ENCODE data around the gene ZG16. TPM values are rescaled to one million over a fixed set of nuclear protein-coding genes. Genes with fewer than 3 reads are reported as not detected.

Gene ZG16
- polyA plus RNA-seq, 3 donors = not detected

GRCh38 chr16:29809850-29810698 is 32.0 kb downstream of the ZG16 start:
- intact Hi-C loops (cut with micrococcal nuclease) = loop anchor here (5.0 to 10.0 kb wide), 2 partner anchors 37 to 185 kb away; partner anchors contain the start of genes HIRIP3 (in 1 of the 2) and INO80E (in 1 of the 2)
- no peaks in the 10 kb centered on the region for H3K9me3 ChIP-seq (replicated peaks in 1 of 2; ENCODE audit: control insufficient read depth in 1 of 2, insufficient read depth in 1 of 2, low read length in 2 of 2)
- H3K4me1 Mint-ChIP-seq = peaks cover 57% of the 10 kb centered on the region
- peaks cover 27% of the 10 kb centered on the region for H3K79me2 ChIP-seq (ENCODE audit: insufficient read depth, low read length)
- TF ChIP-seq, protein P1, sequence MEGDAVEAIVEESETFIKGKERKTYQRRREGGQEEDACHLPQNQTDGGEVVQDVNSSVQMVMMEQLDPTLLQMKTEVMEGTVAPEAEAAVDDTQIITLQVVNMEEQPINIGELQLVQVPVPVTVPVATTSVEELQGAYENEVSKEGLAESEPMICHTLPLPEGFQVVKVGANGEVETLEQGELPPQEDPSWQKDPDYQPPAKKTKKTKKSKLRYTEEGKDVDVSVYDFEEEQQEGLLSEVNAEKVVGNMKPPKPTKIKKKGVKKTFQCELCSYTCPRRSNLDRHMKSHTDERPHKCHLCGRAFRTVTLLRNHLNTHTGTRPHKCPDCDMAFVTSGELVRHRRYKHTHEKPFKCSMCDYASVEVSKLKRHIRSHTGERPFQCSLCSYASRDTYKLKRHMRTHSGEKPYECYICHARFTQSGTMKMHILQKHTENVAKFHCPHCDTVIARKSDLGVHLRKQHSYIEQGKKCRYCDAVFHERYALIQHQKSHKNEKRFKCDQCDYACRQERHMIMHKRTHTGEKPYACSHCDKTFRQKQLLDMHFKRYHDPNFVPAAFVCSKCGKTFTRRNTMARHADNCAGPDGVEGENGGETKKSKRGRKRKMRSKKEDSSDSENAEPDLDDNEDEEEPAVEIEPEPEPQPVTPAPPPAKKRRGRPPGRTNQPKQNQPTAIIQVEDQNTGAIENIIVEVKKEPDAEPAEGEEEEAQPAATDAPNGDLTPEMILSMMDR (IDR thresholded peaks at IDR 0.05) = no peak
- H3K4me3 ChIP-seq (replicated peaks in 1 of 3; ENCODE audit: low read depth in 2 of 3, low read length in 3 of 3) = peak overlapping the region in 1 of 3 experiments; percentile 73
- peaks cover 13 to 23% of the 10 kb centered on the region in 2 donors for H3K36me3 ChIP-seq (replicated peaks in 1 of 2; ENCODE audit: control insufficient read depth in 1 of 2, insufficient read depth in 2 of 2, low read length in 2 of 2)
- H4K20me1 ChIP-seq (ENCODE audit: insufficient read depth, low read length) = peaks cover 36% of the 10 kb centered on the region
- H3K27ac Mint-ChIP-seq = peak overlapping the region in 6 of 7 donors; percentile 18 to 92 (median 74)
- peaks cover 0 to 8% (median 3%) of the 10 kb centered on the region in 7 donors for H3K9me3 Mint-ChIP-seq
- 69% methylated on average over 5 of the region's 23 CpGs for WGBS (ENCODE audit: insufficient coverage)
- H3K36me3 Mint-ChIP-seq = peaks cover 21 to 31% of the 10 kb centered on the region in 2 donors
- peaks cover 5 to 24% of the 10 kb centered on the region in 2 donors for H3K27me3 ChIP-seq (ENCODE audit: control insufficient read depth in 2 of 2, insufficient read depth in 2 of 2, low read length in 2 of 2)
- H3K4me2 ChIP-seq (replicated peaks; ENCODE audit: extremely low read depth, low read length, poor library complexity, severe bottlenecking) = peak overlapping the region; percentile 76
- H3K9ac ChIP-seq (ENCODE audit: insufficient read depth, low read length, poor library complexity, severe bottlenecking) = peak overlapping the region; percentile 50
- peak overlapping the region; percentile 29 to 59 for H3K27ac ChIP-seq (ENCODE audit: low read depth in 1 of 2, low read length in 2 of 2)
- H3K27me3 Mint-ChIP-seq (ENCODE audit: low read depth in 3 of 3) = peaks cover 22 to 34% (median 31%) of the 10 kb centered on the region in 3 donors
- peaks cover 56 to 66% of the 10 kb centered on the region in 2 donors for H3K4me1 ChIP-seq (ENCODE audit: control insufficient read depth in 1 of 2, insufficient read depth in 2 of 2, low read length in 2 of 2)
- no peak overlapping the region for H2AFZ ChIP-seq (ENCODE audit: insufficient read depth, low read depth, low read length, poor library complexity, severe bottlenecking)
- DNase-seq = no peak
- H3K4me3 Mint-ChIP-seq = no peak overlapping the region

- TF ChIP-seq, protein P1 (IDR thresholded peaks at IDR 0.05) = no peak
- no peak for DNase-seq
- intact Hi-C loops (cut with micrococcal nuclease) = loop anchor here in 1 of 2 donors (10.0 kb wide), 1 partner anchor 184 kb away; the partner anchor contains the start of genes HIRIP3 and INO80E
- H3K4me3 ChIP-seq (replicated peaks in 1 of 3; ENCODE audit: low read depth in 2 of 3, low read length in 3 of 3) = peak overlapping the region in 2 of 3 experiments; percentile 57 to 73
- H3K27me3 Mint-ChIP-seq (ENCODE audit: low read depth in 3 of 3) = peaks cover 20 to 34% (median 31%) of the 10 kb centered on the region in 3 donors
- 26% methylated on average over 6 of the region's 9 CpGs for WGBS (ENCODE audit: insufficient coverage)
- H3K4me1 ChIP-seq (ENCODE audit: control insufficient read depth in 1 of 2, insufficient read depth in 2 of 2, low read length in 2 of 2) = peaks cover 60 to 71% of the 10 kb centered on the region in 2 donors
- H3K79me2 ChIP-seq (ENCODE audit: insufficient read depth, low read length) = peaks cover 27% of the 10 kb centered on the region
- H3K36me3 Mint-ChIP-seq = peaks cover 21 to 31% of the 10 kb centered on the region in 2 donors
- peak overlapping the region; percentile 83 to 95 for H3K4me3 Mint-ChIP-seq
- peaks cover 13 to 23% of the 10 kb centered on the region in 2 donors for H3K36me3 ChIP-seq (replicated peaks in 1 of 2; ENCODE audit: control insufficient read depth in 1 of 2, insufficient read depth in 2 of 2, low read length in 2 of 2)
- H4K20me1 ChIP-seq (ENCODE audit: insufficient read depth, low read length) = peaks cover 36% of the 10 kb centered on the region
- H3K9me3 Mint-ChIP-seq = peaks cover 0 to 8% (median 3%) of the 10 kb centered on the region in 7 donors
- H3K27ac ChIP-seq (ENCODE audit: low read depth in 1 of 2, low read length in 2 of 2) = peak overlapping the region; percentile 29 to 59
- H3K4me1 Mint-ChIP-seq = peaks cover 63% of the 10 kb centered on the region
- peak overlapping the region; percentile 46 to 92 (median 87) for H3K27ac Mint-ChIP-seq
- peak overlapping the region; percentile 50 for H3K9ac ChIP-seq (ENCODE audit: insufficient read depth, low read length, poor library complexity, severe bottlenecking)
- peak overlapping the region; percentile 76 for H3K4me2 ChIP-seq (replicated peaks; ENCODE audit: extremely low read depth, low read length, poor library complexity, severe bottlenecking)
- peak overlapping the region; percentile 70 for H2AFZ ChIP-seq (ENCODE audit: insufficient read depth, low read depth, low read length, poor library complexity, severe bottlenecking)
- no peaks in the 10 kb centered on the region for H3K9me3 ChIP-seq (replicated peaks in 1 of 2; ENCODE audit: control insufficient read depth in 1 of 2, insufficient read depth in 1 of 2, low read length in 2 of 2)
- peaks cover 5 to 24% of the 10 kb centered on the region in 2 donors for H3K27me3 ChIP-seq (ENCODE audit: control insufficient read depth in 2 of 2, insufficient read depth in 2 of 2, low read length in 2 of 2)
Observed at GRCh38 chr16:29810699-29811169, 32.7 kb downstream of the ZG16 start.

All from CD14-positive monocyte (primary cell).